Cardiac fibroblast (primary cell): ENCODE results near the gene FRA10AC1.

Source experiments
- DNase-seq, 2 donors: peaks; one replicate each; pipeline versions ENCODE4 v3.0.0 to v3.0.0-alpha.2; 2010; ENCODE audit warnings: low read depth in 2 of 2
- H3K4me3 ChIP-seq, 2 donors: replicated peaks in 1 of 2; 1 replicate in 1 of 2; 2 replicates in 1 of 2; pipeline ENCODE4 v1.5.1; 2011; ENCODE audit warnings: low read depth in 2 of 2, low read length in 2 of 2, mild to moderate bottlenecking in 2 of 2, moderate library complexity in 1 of 2
- TF ChIP-seq, protein P1 (sequence below): IDR thresholded peaks from one replicate; pipeline ENCODE4 v1.5.1; 2011; ENCODE audit warnings: low read depth, mild to moderate bottlenecking, low read length, inconsistent platforms

Gene FRA10AC1

GRCh38 chr10:93718937-93719725 lies 16.7 kb upstream of the FRA10AC1 start:
- DNase-seq: no peak
- TF ChIP-seq, protein P1, sequence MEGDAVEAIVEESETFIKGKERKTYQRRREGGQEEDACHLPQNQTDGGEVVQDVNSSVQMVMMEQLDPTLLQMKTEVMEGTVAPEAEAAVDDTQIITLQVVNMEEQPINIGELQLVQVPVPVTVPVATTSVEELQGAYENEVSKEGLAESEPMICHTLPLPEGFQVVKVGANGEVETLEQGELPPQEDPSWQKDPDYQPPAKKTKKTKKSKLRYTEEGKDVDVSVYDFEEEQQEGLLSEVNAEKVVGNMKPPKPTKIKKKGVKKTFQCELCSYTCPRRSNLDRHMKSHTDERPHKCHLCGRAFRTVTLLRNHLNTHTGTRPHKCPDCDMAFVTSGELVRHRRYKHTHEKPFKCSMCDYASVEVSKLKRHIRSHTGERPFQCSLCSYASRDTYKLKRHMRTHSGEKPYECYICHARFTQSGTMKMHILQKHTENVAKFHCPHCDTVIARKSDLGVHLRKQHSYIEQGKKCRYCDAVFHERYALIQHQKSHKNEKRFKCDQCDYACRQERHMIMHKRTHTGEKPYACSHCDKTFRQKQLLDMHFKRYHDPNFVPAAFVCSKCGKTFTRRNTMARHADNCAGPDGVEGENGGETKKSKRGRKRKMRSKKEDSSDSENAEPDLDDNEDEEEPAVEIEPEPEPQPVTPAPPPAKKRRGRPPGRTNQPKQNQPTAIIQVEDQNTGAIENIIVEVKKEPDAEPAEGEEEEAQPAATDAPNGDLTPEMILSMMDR: no peak
- H3K4me3 ChIP-seq: no peak overlapping the region

- no peak overlapping the region for H3K4me3 ChIP-seq
- TF ChIP-seq, protein P1: no peak
- no peak for DNase-seq
Observed at GRCh38 chr10:93716766-93717165, 14.4 kb upstream of the FRA10AC1 start.

- TF ChIP-seq, protein P1: no peak
- DNase-seq: no peak
Observed at GRCh38 chr10:93715345-93715744, 13.0 kb upstream of the FRA10AC1 start.

GRCh38 chr10:93712593-93712992 lies 10.2 kb upstream of the FRA10AC1 start:
- H3K4me3 ChIP-seq: no peak overlapping the region
- no peak for DNase-seq
- TF ChIP-seq, protein P1: no peak

More at GRCh38 chr10:93715345-93715744, 13.0 kb upstream of the FRA10AC1 start:
- no peak overlapping the region for H3K4me3 ChIP-seq

DNA sequence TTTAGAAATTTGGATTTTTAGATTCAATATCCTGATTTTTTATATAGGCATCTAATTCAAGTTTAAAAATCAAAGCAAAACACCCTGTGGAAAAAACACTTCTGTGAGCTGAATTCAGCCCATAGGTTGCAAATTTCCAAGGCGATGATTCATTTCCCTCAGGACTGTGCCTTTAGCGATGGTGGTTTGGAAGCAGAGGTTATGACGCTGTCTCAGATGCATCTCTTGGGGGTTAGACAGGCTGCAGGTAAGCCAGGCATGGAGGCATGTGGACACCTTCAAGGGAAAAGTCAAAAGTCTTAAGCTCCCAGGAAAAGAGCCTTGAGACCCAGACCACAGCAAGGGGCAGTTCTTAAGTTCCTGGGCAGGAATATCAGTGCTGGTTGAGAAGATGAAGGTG lies 9.5 kb upstream of the FRA10AC1 start:
- DNase-seq: peak; percentile 5 to 76
- no peak overlapping the region for H3K4me3 ChIP-seq
- TF ChIP-seq, protein P1: no peak

- H3K4me3 ChIP-seq: no peak overlapping the region
- no peak for DNase-seq
- TF ChIP-seq, protein P1: no peak
Observed at GRCh38 chr10:93710333-93710909, 8.0 kb upstream of the FRA10AC1 start.

DNA sequence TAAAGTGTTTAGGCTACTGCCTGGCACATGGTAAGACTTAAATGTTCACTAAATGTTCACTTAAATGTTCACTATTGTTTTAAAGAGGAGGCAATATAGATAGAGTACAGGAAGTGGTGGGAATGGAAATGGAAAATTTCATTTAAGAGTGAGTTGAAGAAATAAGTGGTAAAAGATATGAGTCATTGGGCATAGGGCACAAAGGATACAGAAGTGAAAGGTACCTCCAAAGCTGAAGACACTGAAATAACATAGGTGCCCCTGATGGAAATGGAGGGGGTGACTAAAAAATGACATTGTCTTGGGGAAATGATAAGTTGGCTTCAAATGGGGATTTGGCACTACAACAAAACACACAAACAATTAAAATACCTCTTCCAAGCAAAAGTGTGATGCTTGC lies 5.2 kb upstream of the FRA10AC1 start:
- TF ChIP-seq, protein P1: no peak
- no peak overlapping the region for H3K4me3 ChIP-seq
- DNase-seq: no peak
